MG63 (cell line): ENCODE results near the gene NCOA4. TPM values are rescaled to one million over a fixed set of nuclear protein-coding genes. Genes with fewer than 3 reads are reported as not detected.

Experiments
- DNase-seq: peaks from one replicate; pipeline ENCODE4 v3.0.0-alpha.2; 2020
- H3K27me3 ChIP-seq: fragments of 250-450 bp; sonication (Bioruptor Pico); 2 replicates; pipeline ENCODE4 v1.5.1; 2020; ENCODE audit warnings: mild to moderate bottlenecking, moderate library complexity
- H3K36me3 ChIP-seq: fragments of 250-450 bp; sonication (Bioruptor Pico); 2 replicates; pipeline ENCODE4 v1.5.1; 2020; ENCODE audit warnings: mild to moderate bottlenecking, moderate library complexity
- H3K4me3 ChIP-seq: fragments of 250-450 bp; sonication (Bioruptor Pico); 2 replicates; pipeline ENCODE4 v1.5.1; 2020; ENCODE audit warnings: mild to moderate bottlenecking, moderate library complexity
- H3K9me3 ChIP-seq: fragments of 250-450 bp; sonication (Bioruptor Pico); 2 replicates; pipeline ENCODE4 v1.5.1; 2020; ENCODE audit warnings: mild to moderate bottlenecking, moderate library complexity
- total RNA-seq: library from RNA; depleted of rRNA; stranded (reverse); fragments of >200 nt; shearing (Covaris generic); gene quantifications from 2 replicates; pipeline ENCODE4 v1.2.3, GENCODE V29; 2014; ENCODE audit warnings: low replicate concordance

NCOA4 gene
- total RNA-seq, 1 experiment from 2014 or later, result 204 TPM

DNA sequence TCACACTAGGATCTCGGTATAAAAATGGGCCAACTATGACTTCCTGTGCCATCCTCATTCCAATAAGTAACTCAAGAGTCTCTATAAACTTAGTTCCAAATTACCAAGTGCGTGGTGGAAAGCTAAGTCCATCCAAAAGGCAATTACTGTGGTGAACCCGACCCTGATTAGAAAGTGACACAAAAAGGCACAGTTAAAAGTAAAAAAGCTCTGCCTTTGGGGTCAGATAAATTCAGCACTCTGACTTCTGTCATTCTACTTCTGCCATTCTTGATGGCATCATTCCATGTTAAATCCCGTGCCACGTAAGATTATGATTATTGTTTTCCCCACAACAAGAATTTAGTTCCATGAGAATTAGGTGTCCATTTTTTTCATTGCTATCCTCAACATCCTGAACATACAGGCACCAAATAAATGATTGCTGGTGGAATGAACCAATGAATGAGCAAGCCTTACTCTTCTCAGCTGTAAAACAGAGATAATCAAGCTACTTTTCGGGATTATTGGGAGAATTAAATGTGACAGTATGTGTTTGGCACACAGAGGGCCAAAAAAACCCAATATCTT lies 877 bp downstream of the NCOA4 start:
- Histone ChIP-seq H3K36me3 (peaks cover 24% of the 10 kb centered on the region), H3K27me3 (no peaks in the 10 kb centered on the region), H3K9me3 (no peaks in the 10 kb centered on the region), H3K4me3 (peak overlapping the region; percentile 96)
- DNase-seq, result no peak

DNA sequence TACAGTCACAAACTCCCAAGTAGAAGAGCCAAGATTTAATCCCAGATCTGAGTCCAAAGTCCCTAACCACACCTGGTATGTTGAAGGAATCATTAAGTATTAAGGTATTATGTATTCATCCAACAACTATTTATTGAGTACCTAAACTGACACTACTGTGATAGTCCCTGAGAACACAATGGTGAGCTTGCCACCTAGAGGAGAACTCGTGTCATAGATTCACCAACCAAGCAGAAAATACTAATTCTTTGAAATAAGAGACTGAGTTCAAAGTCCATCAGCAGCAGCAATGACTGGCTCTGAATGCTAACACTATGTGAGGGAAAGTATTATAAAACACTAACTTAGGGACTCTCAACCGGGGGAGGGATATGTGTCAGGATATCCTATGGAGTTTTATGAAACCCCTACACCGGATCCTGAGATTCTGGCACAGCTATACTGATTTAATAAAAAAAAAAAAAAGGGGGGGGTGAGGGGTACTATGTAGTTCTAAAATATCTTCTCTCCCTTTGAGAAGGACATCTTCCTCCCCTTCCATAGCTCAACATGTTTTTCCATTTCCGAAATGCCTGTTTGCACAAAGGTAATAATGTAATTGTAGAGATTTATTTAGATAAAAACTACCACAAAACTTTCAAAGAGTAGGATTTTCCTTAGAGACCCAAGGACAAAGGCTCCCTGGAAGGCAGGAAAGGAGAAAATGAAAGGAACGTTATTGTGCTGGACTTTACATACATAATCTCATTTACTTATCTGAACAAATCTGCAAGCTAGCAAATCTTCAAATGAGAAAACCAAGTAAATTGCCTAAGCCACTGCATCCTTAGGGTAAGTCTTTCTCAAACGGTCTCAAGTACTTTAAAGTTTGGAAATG lies 1.6 kb downstream of the NCOA4 start:
- no peaks in the 10 kb centered on the region for H3K27me3 ChIP-seq
- peak; percentile 33 for DNase-seq
- peak overlapping the region; percentile 96 for H3K4me3 ChIP-seq
- H3K36me3 ChIP-seq, result peaks cover 24% of the 10 kb centered on the region
- H3K9me3 ChIP-seq, result no peaks in the 10 kb centered on the region

- no peak for DNase-seq
- no peaks in the 10 kb centered on the region for H3K27me3 ChIP-seq
- H3K9me3 ChIP-seq, result no peaks in the 10 kb centered on the region
- H3K36me3 ChIP-seq, result peaks cover 35% of the 10 kb centered on the region
- no peak overlapping the region for H3K4me3 ChIP-seq
Measured at GRCh38 chr10:46026106-46026505, 4.3 kb downstream of the NCOA4 start.

GRCh38 chr10:46025406-46025805 lies 5.0 kb downstream of the NCOA4 start:
- H3K9me3 ChIP-seq, result no peaks in the 10 kb centered on the region
- no peaks in the 10 kb centered on the region for H3K27me3 ChIP-seq
- no peak for DNase-seq
- H3K36me3 ChIP-seq, result peaks cover 38% of the 10 kb centered on the region
- H3K4me3 ChIP-seq, result no peak overlapping the region

- Histone ChIP-seq H3K9me3 (no peaks in the 10 kb centered on the region), H3K4me3 (no peak overlapping the region), H3K36me3 (peaks cover 38% of the 10 kb centered on the region), H3K27me3 (no peaks in the 10 kb centered on the region)
- no peak for DNase-seq
Measured at GRCh38 chr10:46024948-46025347, 5.5 kb downstream of the NCOA4 start.

DNA sequence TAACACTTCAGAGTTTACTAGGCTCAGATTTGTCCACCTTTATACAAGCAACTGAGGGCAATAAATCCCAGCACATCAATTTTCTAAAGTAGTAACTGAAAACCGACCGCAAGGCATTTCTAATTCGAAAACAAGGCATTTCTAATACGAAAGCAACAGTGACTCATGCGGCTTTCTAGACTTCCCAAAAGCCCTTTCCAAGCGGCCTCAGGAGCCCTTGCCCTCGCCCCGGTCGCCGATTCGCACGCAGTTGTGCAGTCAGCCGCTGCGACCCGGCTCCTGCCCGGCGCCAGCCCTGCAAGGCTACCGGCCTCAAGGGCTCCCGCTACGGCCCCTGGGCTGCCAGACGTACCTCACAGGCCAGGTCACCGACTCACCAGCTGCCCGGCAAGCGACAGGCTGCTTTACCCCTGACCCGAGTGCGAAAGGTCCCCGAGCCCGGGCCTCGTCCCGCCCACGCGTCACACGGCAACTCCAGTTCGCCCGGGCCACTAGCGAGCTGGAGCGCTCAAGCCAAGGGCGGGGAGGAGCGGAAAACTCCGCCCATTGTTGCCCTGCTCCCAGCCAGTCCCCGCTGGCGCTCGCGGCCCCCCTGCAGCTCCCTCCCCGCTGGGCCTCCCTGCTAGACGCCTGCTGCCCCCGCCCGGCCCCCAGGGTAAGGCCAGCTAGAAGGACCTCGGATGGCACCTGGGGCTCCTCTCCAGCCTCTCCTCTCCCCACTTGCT lies 7.3 kb downstream of the NCOA4 start:
- Histone ChIP-seq H3K9me3 (no peaks in the 10 kb centered on the region), H3K4me3 (peak overlapping the region; percentile 64), H3K27me3 (no peaks in the 10 kb centered on the region), H3K36me3 (peaks cover 43% of the 10 kb centered on the region)
- DNase-seq, result peak; percentile 97

DNA sequence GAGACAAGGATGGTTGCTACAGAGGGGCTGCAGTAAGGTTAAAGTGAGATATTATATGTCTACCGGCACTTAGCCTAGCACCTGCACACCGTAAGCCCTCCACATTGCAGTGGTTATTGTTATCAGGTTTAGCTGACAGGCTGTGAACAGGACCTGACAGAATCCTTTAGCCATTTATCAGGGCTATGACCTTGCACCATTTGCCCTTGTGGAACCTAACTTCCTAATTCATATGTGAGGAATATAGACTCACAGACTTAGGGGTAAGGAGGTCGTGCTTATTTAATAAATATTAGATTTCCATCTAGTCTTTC lies 10.1 kb downstream of the NCOA4 start:
- Histone ChIP-seq H3K36me3 (peaks cover 45% of the 10 kb centered on the region), H3K9me3 (no peaks in the 10 kb centered on the region), H3K4me3 (no peak overlapping the region), H3K27me3 (no peaks in the 10 kb centered on the region)
- no peak for DNase-seq

- Histone ChIP-seq H3K36me3 (peaks cover 50% of the 10 kb centered on the region), H3K9me3 (no peaks in the 10 kb centered on the region), H3K27me3 (no peaks in the 10 kb centered on the region), H3K4me3 (no peak overlapping the region)
- DNase-seq, result no peak
Measured at GRCh38 chr10:46019569-46020343, 10.7 kb downstream of the NCOA4 start.

DNA sequence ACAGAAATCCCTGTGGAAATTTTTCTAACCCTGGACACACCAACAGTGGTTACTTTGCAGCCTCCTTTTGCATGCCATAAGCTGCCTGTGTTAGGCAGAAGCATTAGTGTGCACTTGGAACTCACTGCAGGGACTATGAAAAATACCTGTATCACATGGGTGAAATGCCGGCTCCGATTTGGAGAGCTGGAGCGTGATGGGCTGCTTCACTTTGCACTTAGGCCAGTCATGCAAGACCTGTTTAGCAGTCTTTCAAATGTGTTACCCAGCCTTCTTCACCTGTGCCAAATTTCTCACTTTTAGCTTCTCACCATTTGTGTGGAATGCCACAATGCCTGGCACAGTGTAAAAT lies 11.3 kb downstream of the NCOA4 start:
- Histone ChIP-seq H3K4me3 (no peak overlapping the region), H3K27me3 (no peaks in the 10 kb centered on the region), H3K36me3 (peaks cover 56% of the 10 kb centered on the region), H3K9me3 (no peaks in the 10 kb centered on the region)
- DNase-seq, result no peak

GRCh38 chr10:46018453-46019176 lies 11.8 kb downstream of the NCOA4 start:
- DNase-seq, result no peak
- Histone ChIP-seq H3K27me3 (no peaks in the 10 kb centered on the region), H3K9me3 (no peaks in the 10 kb centered on the region), H3K36me3 (peaks cover 61% of the 10 kb centered on the region), H3K4me3 (no peak overlapping the region)

- Histone ChIP-seq H3K36me3 (peaks cover 70% of the 10 kb centered on the region), H3K4me3 (no peak overlapping the region), H3K27me3 (no peaks in the 10 kb centered on the region), H3K9me3 (no peaks in the 10 kb centered on the region)
- no peak for DNase-seq
Measured at GRCh38 chr10:46017733-46018132, 12.7 kb downstream of the NCOA4 start.

- Histone ChIP-seq H3K27me3 (no peaks in the 10 kb centered on the region), H3K9me3 (no peaks in the 10 kb centered on the region), H3K4me3 (no peak overlapping the region), H3K36me3 (peaks cover 72% of the 10 kb centered on the region)
- no peak for DNase-seq
Measured at GRCh38 chr10:46016811-46017210, 13.6 kb downstream of the NCOA4 start.

DNA sequence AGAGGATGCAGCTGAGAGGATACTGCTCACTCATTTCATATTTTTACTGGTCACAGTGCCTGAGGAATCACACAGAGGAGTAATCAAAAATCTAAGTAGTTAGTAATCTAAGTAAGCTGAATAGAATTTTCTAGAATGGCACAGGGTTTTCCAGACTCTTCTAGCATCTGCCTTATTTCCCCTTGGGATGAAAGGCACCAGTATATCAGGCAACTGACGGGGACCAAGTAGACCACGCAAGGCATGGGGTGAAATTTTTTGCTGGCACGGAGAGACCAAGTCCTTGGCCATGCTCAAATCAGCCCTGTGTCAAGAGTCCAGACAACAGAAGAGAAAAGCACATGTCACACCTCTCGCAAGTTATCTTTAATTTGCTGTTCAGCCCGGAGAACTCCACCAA lies 14.2 kb downstream of the NCOA4 start:
- H3K36me3 ChIP-seq, result peaks cover 73% of the 10 kb centered on the region
- no peaks in the 10 kb centered on the region for H3K27me3 ChIP-seq
- H3K9me3 ChIP-seq, result no peaks in the 10 kb centered on the region
- DNase-seq, result no peak
- H3K4me3 ChIP-seq, result no peak overlapping the region

- H3K9me3 ChIP-seq, result no peaks in the 10 kb centered on the region
- H3K27me3 ChIP-seq, result no peaks in the 10 kb centered on the region
- no peak overlapping the region for H3K4me3 ChIP-seq
- no peak for DNase-seq
- peaks cover 80% of the 10 kb centered on the region for H3K36me3 ChIP-seq
Measured at GRCh38 chr10:46014683-46015405, 15.6 kb downstream of the NCOA4 start.

DNA sequence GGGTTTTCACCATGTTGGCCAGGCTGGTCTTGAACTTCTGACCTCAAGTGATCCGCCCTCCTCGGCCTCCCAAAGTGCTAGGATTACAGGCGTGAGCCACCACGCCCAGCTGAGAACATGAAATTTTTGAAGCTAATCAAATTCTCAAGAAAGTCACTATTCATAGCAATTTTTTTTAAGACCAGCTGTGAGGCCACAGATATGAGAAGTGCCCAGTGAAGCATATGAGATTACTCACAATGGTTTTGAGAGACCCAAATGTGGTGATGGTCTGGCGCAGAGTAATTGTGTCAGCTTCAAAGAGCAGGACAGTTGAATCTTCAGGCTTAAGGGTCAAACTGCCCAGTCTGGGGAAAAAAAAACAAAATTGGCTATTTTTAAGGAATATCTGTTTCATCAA lies 16.2 kb downstream of the NCOA4 start:
- Histone ChIP-seq H3K4me3 (no peak overlapping the region), H3K9me3 (no peaks in the 10 kb centered on the region), H3K36me3 (peaks cover 87% of the 10 kb centered on the region), H3K27me3 (no peaks in the 10 kb centered on the region)
- DNase-seq, result no peak

DNA sequence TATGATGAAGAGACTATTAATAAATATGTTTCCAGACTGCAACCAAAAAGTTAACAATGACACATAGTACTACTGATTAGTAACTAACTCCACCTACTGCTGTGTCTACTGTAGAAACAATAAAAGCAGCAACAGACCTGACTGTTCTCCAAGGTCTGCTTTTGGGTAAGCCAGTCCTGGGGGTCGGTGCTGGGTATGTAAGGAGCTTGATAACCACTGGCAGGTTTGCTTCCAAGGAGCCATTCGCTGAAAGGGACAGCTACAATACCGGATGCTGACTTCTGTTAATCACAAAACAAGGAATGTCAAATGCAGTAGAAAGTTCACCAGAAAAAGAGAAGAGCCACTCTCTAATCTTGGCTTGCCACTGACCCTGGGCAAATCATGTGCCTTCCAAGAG lies 17.7 kb downstream of the NCOA4 start:
- no peak for DNase-seq
- H3K36me3 ChIP-seq, result peaks cover 93% of the 10 kb centered on the region
- no peaks in the 10 kb centered on the region for H3K27me3 ChIP-seq
- no peak overlapping the region for H3K4me3 ChIP-seq
- no peaks in the 10 kb centered on the region for H3K9me3 ChIP-seq
